SK-N-SH treated with all-trans-retinoic acid at 6 μM for 48 hours (cell line): ENCODE results near the gene SLC10A6.
A peak's percentile ranks its signal among the peaks of the same experiment; 100 is the strongest.

ENCODE experiments used
- ARNTL ChIP-seq: fragments of 450-650 bp; formaldehyde crosslinking; IDR thresholded peaks from 2 replicates; pipeline ENCODE4 v1.5.0; 2020; ENCODE audit warnings: low read depth, mild to moderate bottlenecking, moderate library complexity, borderline replicate concordance
- BACH2 ChIP-seq: fragments of 250-450 bp; sonication (Bioruptor Pico); IDR thresholded peaks from 2 replicates; pipeline ENCODE4 v1.9.0; 2021; ENCODE audit warnings: mild to moderate bottlenecking, borderline replicate concordance
- CSDC2 ChIP-seq: fragments of 250-450 bp; sonication (Bioruptor Pico); IDR thresholded peaks from 2 replicates; pipeline ENCODE4 v1.5.0; 2020; ENCODE audit warnings: mild to moderate bottlenecking, moderate library complexity
- GLIS3 ChIP-seq: fragments of 250-450 bp; sonication (Bioruptor Pico); IDR thresholded peaks from 2 replicates; pipeline ENCODE4 v1.5.0; 2020; ENCODE audit warnings: mild to moderate bottlenecking, moderate library complexity
- ISL1 ChIP-seq: fragments of 250-450 bp; sonication (Bioruptor Pico); IDR thresholded peaks from 2 replicates; pipeline ENCODE4 v2.1.2; 2022; ENCODE audit warnings: mild to moderate bottlenecking, moderate library complexity
- POU6F1 ChIP-seq: fragments of 250-450 bp; sonication (Bioruptor Pico); IDR thresholded peaks from 2 replicates; pipeline ENCODE4 v1.8.0; 2021; ENCODE audit warnings: low read depth, mild to moderate bottlenecking, moderate library complexity, borderline replicate concordance
- PPARA ChIP-seq: fragments of 250-450 bp; sonication (Bioruptor Pico); IDR thresholded peaks from 2 replicates; pipeline ENCODE4 v1.5.0; 2020; ENCODE audit warnings: mild to moderate bottlenecking, borderline replicate concordance
- TOX ChIP-seq: fragments of 250-450 bp; sonication (Bioruptor Pico); IDR thresholded peaks from 2 replicates; pipeline ENCODE4 v1.8.0; 2021; ENCODE audit warnings: mild to moderate bottlenecking, moderate library complexity, borderline replicate concordance
- ZC3H10 ChIP-seq: fragments of 250-450 bp; sonication (Bioruptor Pico); IDR thresholded peaks from 2 replicates; pipeline ENCODE4 v1.5.1; 2021; ENCODE audit warnings: mild to moderate bottlenecking, moderate library complexity
- ZFP3 ChIP-seq: fragments of 250-450 bp; sonication (Bioruptor Pico); IDR thresholded peaks from 2 replicates; pipeline ENCODE4 v1.5.0; 2020; ENCODE audit warnings: mild to moderate bottlenecking, moderate library complexity
- ZFP30 ChIP-seq: fragments of 450-650 bp; formaldehyde crosslinking; IDR thresholded peaks from 2 replicates; pipeline ENCODE4 v1.5.0; 2022; ENCODE audit warnings: mild to moderate bottlenecking, moderate library complexity
- ZNF8 ChIP-seq: fragments of 450-650 bp; formaldehyde crosslinking; IDR thresholded peaks from 2 replicates; pipeline ENCODE4 v1.5.0; 2020; ENCODE audit warnings: mild to moderate bottlenecking, moderate library complexity
- TF ChIP-seq, protein P1 (sequence below): fragments of 250-450 bp; sonication (Bioruptor Pico); IDR thresholded peaks from 2 replicates; pipeline ENCODE4 v1.8.0; 2020; ENCODE audit warnings: mild to moderate bottlenecking, moderate library complexity, borderline replicate concordance

- no peak for TF ChIP-seq ZNF8 (CRISPR knock-in tag)
- TF ChIP-seq BACH2 (CRISPR knock-in tag), result no peak
- TF ChIP-seq CSDC2 (CRISPR knock-in tag), result no peak
- TF ChIP-seq POU6F1 (CRISPR knock-in tag), result no peak
- TF ChIP-seq ZFP30 (CRISPR knock-in tag), result no peak
- TF ChIP-seq, protein P1, sequence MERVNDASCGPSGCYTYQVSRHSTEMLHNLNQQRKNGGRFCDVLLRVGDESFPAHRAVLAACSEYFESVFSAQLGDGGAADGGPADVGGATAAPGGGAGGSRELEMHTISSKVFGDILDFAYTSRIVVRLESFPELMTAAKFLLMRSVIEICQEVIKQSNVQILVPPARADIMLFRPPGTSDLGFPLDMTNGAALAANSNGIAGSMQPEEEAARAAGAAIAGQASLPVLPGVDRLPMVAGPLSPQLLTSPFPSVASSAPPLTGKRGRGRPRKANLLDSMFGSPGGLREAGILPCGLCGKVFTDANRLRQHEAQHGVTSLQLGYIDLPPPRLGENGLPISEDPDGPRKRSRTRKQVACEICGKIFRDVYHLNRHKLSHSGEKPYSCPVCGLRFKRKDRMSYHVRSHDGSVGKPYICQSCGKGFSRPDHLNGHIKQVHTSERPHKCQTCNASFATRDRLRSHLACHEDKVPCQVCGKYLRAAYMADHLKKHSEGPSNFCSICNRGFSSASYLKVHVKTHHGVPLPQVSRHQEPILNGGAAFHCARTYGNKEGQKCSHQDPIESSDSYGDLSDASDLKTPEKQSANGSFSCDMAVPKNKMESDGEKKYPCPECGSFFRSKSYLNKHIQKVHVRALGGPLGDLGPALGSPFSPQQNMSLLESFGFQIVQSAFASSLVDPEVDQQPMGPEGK, result no peak
- TF ChIP-seq PPARA (CRISPR knock-in tag), result no peak
- no peak for TF ChIP-seq TOX (CRISPR knock-in tag)
- TF ChIP-seq ARNTL (CRISPR knock-in tag), result no peak
- no peak for TF ChIP-seq ZC3H10 (CRISPR knock-in tag)
- no peak for TF ChIP-seq ISL1 (CRISPR knock-in tag)
- TF ChIP-seq ZFP3 (CRISPR knock-in tag), result 0 out of 2 replicates have a peak, but pooled peaks have one; percentile 69
- no peak for TF ChIP-seq GLIS3 (CRISPR knock-in tag)
Measured at GRCh38 chr4:86891762-86892635, 42.8 kb upstream of the SLC10A6 start, which contains the start of gene C4orf36.
